ENCODE data around the gene OR10H1. TPM values are rescaled to one million over a fixed set of nuclear protein-coding genes. Genes with fewer than 3 reads are reported as not detected.

Gene OR10H1
- total RNA-seq (not detected), polyA plus RNA-seq (not detected)
- long read RNA-seq, donor 1, result 0 reads
- long read RNA-seq, donor 2, result 0 reads
- long read RNA-seq, donor 3, result 0 reads
- long read RNA-seq, donor 4, result 0 reads
- long read RNA-seq, donor 5, partial matches to known transcripts, result 0 of 1 reads
- long read RNA-seq, donor 5, other reads (novel, unspliced or antisense), result 0 of 1 reads
- long read RNA-seq, donor 6, result 0 reads
- long read RNA-seq, donor 7, partial matches to known transcripts, result 0 of 1 reads
- long read RNA-seq, donor 7, other reads (novel, unspliced or antisense), result 0 of 1 reads
- long read RNA-seq, donor 8, result 0 reads
- long read RNA-seq, donor 9, result 0 reads
- long read RNA-seq, donor 10, result 0 reads

- Histone ChIP-seq H3K36me3 (no peaks in the 10 kb centered on the region), H3K27me3 (peaks cover 0 to 58% (median 10%) of the 10 kb centered on the region in 3 donors), H3K4me3 (no peak within 1 kb of the TSS), H3K9me3 (no peaks in the 10 kb centered on the region), H3K4me1 (peaks cover 0 to 2% (median 0%) of the 10 kb centered on the region in 4 donors), H3K27ac (no peak within 1 kb of the TSS)
- TF ChIP-seq CTCF (IDR thresholded peaks at IDR 0.05), result no peak
- TF ChIP-seq EP300 (IDR thresholded peaks at IDR 0.05), result no peak
- TF ChIP-seq POLR2A (IDR thresholded peaks at IDR 0.05), result no peak
- TF ChIP-seq POLR2AphosphoS5 (IDR thresholded peaks at IDR 0.05), result no peak
- intact Hi-C loops (cut with DNase I; ENCODE audit: low total_unique reads), result no loop called here
- WGBS, 5 donors, result 51 to 59% (median 56%) methylated on average over 3 to 5 of the region's 5 CpGs
- peak in 1 of 2 donors; percentile 45 for DNase-seq
Measured at GRCh38 chr19:15815306-15815705, at the start of gene OR10H1. OR10H1 (minus strand) TSS chr19:15815664; CDS start chr19:15808037, 7,627 bp downstream.

- Histone ChIP-seq H3K9me3 (no peaks in the 10 kb centered on the region), H3K4me1 (peaks cover 0 to 10% (median 2%) of the 10 kb centered on the region in 4 donors), H3K4me3 (no peak overlapping the region), H3K27ac (no peak overlapping the region), H3K36me3 (no peaks in the 10 kb centered on the region), H3K27me3 (peaks cover 0 to 20% (median 0%) of the 10 kb centered on the region in 3 donors)
- TF ChIP-seq EP300 (IDR thresholded peaks at IDR 0.05) (no peak), POLR2AphosphoS5 (IDR thresholded peaks at IDR 0.05) (no peak), CTCF (IDR thresholded peaks at IDR 0.05) (no peak), POLR2A (IDR thresholded peaks at IDR 0.05) (no peak)
- intact Hi-C loops (cut with DNase I; ENCODE audit: low total_unique reads), result no loop called here
- WGBS, 5 donors, result 57 to 62% (median 59%) methylated on average over 5 of the region's 5 CpGs
- no peak for DNase-seq
Measured at GRCh38 chr19:15864824-15865223, 49.4 kb upstream of the OR10H1 start.

- Histone ChIP-seq H3K36me3 (no peaks in the 10 kb centered on the region), H3K27ac (no peak overlapping the region), H3K4me1 (no peaks in the 10 kb centered on the region), H3K9me3 (no peaks in the 10 kb centered on the region), H3K27me3 (peaks cover 0 to 23% (median 0%) of the 10 kb centered on the region in 3 donors), H3K4me3 (no peak overlapping the region)
- TF ChIP-seq EP300 (IDR thresholded peaks at IDR 0.05) (no peak), POLR2A (IDR thresholded peaks at IDR 0.05) (no peak), POLR2AphosphoS5 (IDR thresholded peaks at IDR 0.05) (no peak), CTCF (IDR thresholded peaks at IDR 0.05) (no peak)
- intact Hi-C loops (cut with DNase I; ENCODE audit: low total_unique reads), result no loop called here
- DNase-seq, result no peak
- WGBS, 5 donors, result 63 to 77% (median 74%) methylated on average over 5 to 8 of the region's 8 CpGs
Measured at GRCh38 chr19:15863272-15863671, 47.8 kb upstream of the OR10H1 start.

GRCh38 chr19:15862444-15862843 lies 47.0 kb upstream of the OR10H1 start:
- H3K9me3 ChIP-seq, result no peaks in the 10 kb centered on the region
- no peaks in the 10 kb centered on the region for H3K36me3 ChIP-seq
- DNase-seq, result no peak
- TF ChIP-seq POLR2AphosphoS5 (IDR thresholded peaks at IDR 0.05), result no peak
- TF ChIP-seq POLR2A (IDR thresholded peaks at IDR 0.05), result no peak
- no peak for TF ChIP-seq EP300 (IDR thresholded peaks at IDR 0.05)
- no peak for TF ChIP-seq CTCF (IDR thresholded peaks at IDR 0.05)
- no peak overlapping the region for H3K27ac ChIP-seq
- H3K4me1 ChIP-seq, result no peaks in the 10 kb centered on the region
- intact Hi-C loops (cut with DNase I; ENCODE audit: low total_unique reads), result no loop called here
- H3K4me3 ChIP-seq, result no peak overlapping the region
- 43 to 53% (median 51%) methylated on average over 7 of the region's 7 CpGs for WGBS, 5 donors
- peaks cover 0 to 26% (median 0%) of the 10 kb centered on the region in 3 donors for H3K27me3 ChIP-seq

Measured in stomach (tissue), 19 donors.